Hindlimb muscle (tissue), 1 donor: ENCODE data around the gene RSRP1. TPM values are rescaled to one million over a fixed set of nuclear protein-coding genes. Genes with fewer than 3 reads are reported as not detected.

ENCODE experiments used
- DNase-seq: peaks from one replicate; pipeline ENCODE4 v3.0.0-alpha.2; 2013
- polyA plus RNA-seq: library from polyadenylated mRNA; unstranded; fragments of 120-200 nt; gene quantifications from one replicate; pipeline ENCODE4 v1.2.1, GENCODE V29; 2013; ENCODE audit not compliant: insufficient read length

Gene RSRP1
- polyA plus RNA-seq, 1 donor: 60.9 TPM

GRCh38 chr1:25217598-25218232, 29.5 kb downstream of the RSRP1 start:
- DNase-seq: no peak

GRCh38 chr1:25217015-25217414, 30.2 kb downstream of the RSRP1 start:
- DNase-seq: no peak

- DNase-seq: no peak
Measured at GRCh38 chr1:25216123-25216522, 31.1 kb downstream of the RSRP1 start.

GRCh38 chr1:25212725-25213124, 34.5 kb downstream of the RSRP1 start:
- no peak for DNase-seq

- DNase-seq: no peak
Measured at GRCh38 chr1:25210728-25211127, 36.5 kb downstream of the RSRP1 start.

GRCh38 chr1:25209516-25209915, 37.7 kb downstream of the RSRP1 start:
- no peak for DNase-seq

- no peak for DNase-seq
Measured at GRCh38 chr1:25208561-25209222, 38.6 kb downstream of the RSRP1 start.

GRCh38 chr1:25208092-25208491, 39.2 kb downstream of the RSRP1 start:
- DNase-seq: no peak

- DNase-seq: no peak
Measured at GRCh38 chr1:25206201-25206600, 41.1 kb downstream of the RSRP1 start.

- DNase-seq: peak; percentile 29
Measured at GRCh38 chr1:25205786-25206185, 41.5 kb downstream of the RSRP1 start.

- peak; percentile 54 for DNase-seq
Measured at GRCh38 chr1:25204797-25205480, 42.3 kb downstream of the RSRP1 start.

GRCh38 chr1:25201006-25201405, 46.2 kb downstream of the RSRP1 start:
- DNase-seq: no peak

GRCh38 chr1:25199819-25200620, 47.2 kb downstream of the RSRP1 start:
- peak; percentile 25 for DNase-seq

GRCh38 chr1:25198663-25199252, 48.5 kb downstream of the RSRP1 start:
- DNase-seq: no peak

GRCh38 chr1:25197982-25198662, 49.1 kb downstream of the RSRP1 start:
- no peak for DNase-seq

GRCh38 chr1:25197235-25197975, 49.8 kb downstream of the RSRP1 start:
- DNase-seq: no peak

- DNase-seq: no peak
Measured at GRCh38 chr1:25196830-25197229, 50.4 kb downstream of the RSRP1 start.

- DNase-seq: no peak
Measured at GRCh38 chr1:25195835-25196234, 51.4 kb downstream of the RSRP1 start.

- DNase-seq: no peak
Measured at GRCh38 chr1:25194572-25195020, 52.7 kb downstream of the RSRP1 start.

GRCh38 chr1:25194054-25194453, 53.2 kb downstream of the RSRP1 start:
- no peak for DNase-seq

GRCh38 chr1:25193229-25193628, 54.0 kb downstream of the RSRP1 start:
- DNase-seq: no peak
